Measurements from ENCODE around the gene CACNA1G. TPM values are rescaled to one million over a fixed set of nuclear protein-coding genes. Genes with fewer than 3 reads are reported as not detected.

Gene CACNA1G
- total and polyA plus RNA-seq, 9 donors = 4.6 to 16.3 (median 8.3) TPM

DNA sequence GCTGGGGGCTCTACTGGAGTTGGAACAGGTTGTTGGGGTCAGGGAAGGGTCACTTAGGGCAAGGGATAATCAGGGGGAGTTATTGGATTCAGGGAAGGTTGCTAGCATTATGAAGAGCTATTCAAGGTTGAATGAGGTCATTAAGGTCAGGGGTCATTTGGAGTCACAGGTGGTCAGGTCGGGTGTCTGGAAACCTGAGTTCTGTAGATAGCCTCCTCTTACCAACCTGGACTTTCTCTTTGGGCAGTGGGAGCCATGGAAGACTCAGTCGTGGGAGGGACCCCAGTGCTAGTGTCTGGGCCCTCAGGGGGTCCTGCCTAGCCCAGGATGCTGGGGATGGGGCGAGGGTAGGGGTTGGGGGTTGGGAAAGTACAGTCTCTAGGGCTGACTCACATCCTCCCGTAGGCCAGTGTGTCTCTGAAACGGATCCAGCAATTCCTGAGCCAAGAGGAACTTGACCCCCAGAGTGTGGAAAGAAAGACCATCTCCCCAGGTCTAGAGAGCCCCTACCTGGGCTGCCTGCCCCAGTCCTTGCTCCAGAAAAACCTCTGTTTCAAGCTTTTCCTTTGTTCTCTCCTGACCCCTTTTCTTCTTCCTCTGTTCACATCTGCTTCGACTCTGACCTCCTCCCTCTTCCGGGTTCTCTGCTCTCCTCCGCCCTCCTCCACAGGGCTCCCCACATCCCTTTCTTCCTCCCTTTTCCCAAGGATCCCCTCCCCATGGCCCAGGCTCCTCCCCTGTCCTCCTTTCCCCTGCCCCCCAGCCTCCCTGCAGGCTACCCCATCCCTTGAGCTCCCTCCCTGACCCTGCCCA lies 107.7 kb downstream of the CACNA1G start:
- Histone ChIP-seq H3K9me3 (replicated peaks; ENCODE audit: control insufficient read depth, low read depth, low read length) (no peaks in the 10 kb centered on the region), H3K36me3 (ENCODE audit: control insufficient read depth, insufficient read depth, low read length) (no peaks in the 10 kb centered on the region), H3K4me3 (ENCODE audit: low read length) (no peak overlapping the region), H3K27ac (ENCODE audit: low read length) (no peak overlapping the region), H3K4me1 (ENCODE audit: control insufficient read depth, insufficient read depth, low read length) (no peaks in the 10 kb centered on the region), H3K27me3 (ENCODE audit: control insufficient read depth, insufficient read depth, low read length) (no peaks in the 10 kb centered on the region)
- WGBS (ENCODE audit: insufficient coverage) = 18% methylated on average over 5 of the region's 8 CpGs
- DNase-seq = no peak

DNA sequence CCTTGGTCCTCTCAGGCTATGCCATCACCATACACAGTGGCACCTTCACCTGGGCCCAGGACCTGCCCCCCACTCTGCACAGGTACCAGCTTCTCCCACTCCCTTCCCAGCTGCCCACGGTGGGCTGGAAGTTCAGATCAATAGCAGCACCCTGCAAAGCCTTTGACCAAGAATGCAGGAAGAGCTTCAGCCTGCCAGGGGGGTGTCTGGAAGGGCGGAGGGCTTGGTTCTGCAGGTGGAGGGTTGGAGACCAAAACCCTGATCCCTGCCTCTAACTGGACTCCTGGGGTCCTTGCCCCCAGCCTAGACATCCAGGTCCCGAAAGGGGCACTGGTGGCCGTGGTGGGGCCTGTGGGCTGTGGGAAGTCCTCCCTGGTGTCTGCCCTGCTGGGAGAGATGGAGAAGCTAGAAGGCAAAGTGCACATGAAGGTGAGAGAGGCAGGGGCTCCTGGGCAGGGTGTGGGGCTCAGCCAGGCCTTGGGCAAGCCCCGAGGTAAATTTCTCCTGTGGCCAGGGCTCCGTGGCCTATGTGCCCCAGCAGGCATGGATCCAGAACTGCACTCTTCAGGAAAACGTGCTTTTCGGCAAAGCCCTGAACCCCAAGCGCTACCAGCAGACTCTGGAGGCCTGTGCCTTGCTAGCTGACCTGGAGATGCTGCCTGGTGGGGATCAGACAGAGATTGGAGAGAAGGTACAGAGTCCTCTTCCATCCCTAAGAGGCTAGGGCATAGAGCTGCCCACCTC lies 108.5 kb downstream of the CACNA1G start:
- no peaks in the 10 kb centered on the region for H3K9me3 ChIP-seq (replicated peaks; ENCODE audit: control insufficient read depth, low read depth, low read length)
- no peaks in the 10 kb centered on the region for H3K36me3 ChIP-seq (ENCODE audit: control insufficient read depth, insufficient read depth, low read length)
- H3K4me3 ChIP-seq (ENCODE audit: low read length) = no peak overlapping the region
- no peak overlapping the region for H3K27ac ChIP-seq (ENCODE audit: low read length)
- no peak for DNase-seq
- H3K27me3 ChIP-seq (ENCODE audit: control insufficient read depth, insufficient read depth, low read length) = no peaks in the 10 kb centered on the region
- WGBS (ENCODE audit: insufficient coverage) = 80% methylated on average over 8 of the region's 9 CpGs
- no peaks in the 10 kb centered on the region for H3K4me1 ChIP-seq (ENCODE audit: control insufficient read depth, insufficient read depth, low read length)

DNA sequence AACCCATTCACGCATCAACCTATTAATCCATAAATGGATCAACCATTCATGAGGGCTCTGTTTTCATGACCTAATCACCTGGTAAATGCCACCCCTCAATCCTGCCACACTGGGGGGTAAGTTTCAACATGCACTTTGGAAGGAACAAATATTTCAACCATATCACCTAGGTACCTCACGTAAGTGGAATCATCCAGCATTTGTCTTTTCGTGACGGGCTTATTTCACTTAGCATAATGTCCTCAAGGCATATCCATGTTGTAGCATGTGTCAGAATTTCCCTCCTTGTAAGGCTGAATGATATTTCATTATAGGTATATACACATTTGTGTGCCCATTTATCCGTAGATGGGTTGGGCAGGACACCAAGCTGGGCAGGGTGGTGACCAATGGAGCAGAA lies 111.6 kb downstream of the CACNA1G start:
- no peaks in the 10 kb centered on the region for H3K27me3 ChIP-seq (ENCODE audit: control insufficient read depth, insufficient read depth, low read length)
- H3K4me3 ChIP-seq (ENCODE audit: low read length) = no peak overlapping the region
- DNase-seq = no peak
- H3K4me1 ChIP-seq (ENCODE audit: control insufficient read depth, insufficient read depth, low read length) = no peaks in the 10 kb centered on the region
- WGBS (ENCODE audit: insufficient coverage) = 78% methylated on average over 1 of the region's 5 CpGs
- no peak overlapping the region for H3K27ac ChIP-seq (ENCODE audit: low read length)
- H3K36me3 ChIP-seq (ENCODE audit: control insufficient read depth, insufficient read depth, low read length) = no peaks in the 10 kb centered on the region
- H3K9me3 ChIP-seq (replicated peaks; ENCODE audit: control insufficient read depth, low read depth, low read length) = no peaks in the 10 kb centered on the region

DNA sequence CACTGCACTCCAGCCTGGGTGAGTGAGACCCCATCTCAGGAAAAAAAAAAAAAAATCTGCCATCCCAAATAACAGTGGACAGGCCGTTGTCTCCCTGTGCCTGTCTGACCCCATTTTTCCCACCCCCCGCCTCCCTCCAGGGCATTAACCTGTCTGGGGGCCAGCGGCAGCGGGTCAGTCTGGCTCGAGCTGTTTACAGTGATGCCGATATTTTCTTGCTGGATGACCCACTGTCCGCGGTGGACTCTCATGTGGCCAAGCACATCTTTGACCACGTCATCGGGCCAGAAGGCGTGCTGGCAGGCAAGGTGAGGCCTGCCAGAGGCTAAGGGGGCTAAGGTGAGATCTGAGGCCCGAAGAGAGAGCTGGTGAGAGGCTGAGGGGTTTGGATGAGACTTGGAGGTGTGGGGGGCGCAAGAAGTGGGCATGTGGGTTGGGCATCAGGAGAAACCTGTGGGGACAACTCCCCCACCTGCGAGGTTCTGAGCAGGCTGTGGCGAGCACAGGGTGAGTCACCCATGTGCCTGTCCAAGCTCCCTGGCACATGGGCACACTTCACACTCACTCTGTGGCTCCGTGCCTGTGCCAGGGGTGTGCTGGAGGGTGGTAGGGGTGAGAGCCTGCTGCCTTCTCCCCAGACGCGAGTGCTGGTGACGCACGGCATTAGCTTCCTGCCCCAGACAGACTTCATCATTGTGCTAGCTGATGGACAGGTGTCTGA lies 112.5 kb downstream of the CACNA1G start:
- 85% methylated on average over 16 of the region's 20 CpGs for WGBS (ENCODE audit: insufficient coverage)
- Histone ChIP-seq H3K27ac (ENCODE audit: low read length) (no peak overlapping the region), H3K27me3 (ENCODE audit: control insufficient read depth, insufficient read depth, low read length) (no peaks in the 10 kb centered on the region), H3K9me3 (replicated peaks; ENCODE audit: control insufficient read depth, low read depth, low read length) (no peaks in the 10 kb centered on the region), H3K4me3 (ENCODE audit: low read length) (no peak overlapping the region), H3K36me3 (ENCODE audit: control insufficient read depth, insufficient read depth, low read length) (no peaks in the 10 kb centered on the region), H3K4me1 (ENCODE audit: control insufficient read depth, insufficient read depth, low read length) (no peaks in the 10 kb centered on the region)
- DNase-seq = no peak

DNA sequence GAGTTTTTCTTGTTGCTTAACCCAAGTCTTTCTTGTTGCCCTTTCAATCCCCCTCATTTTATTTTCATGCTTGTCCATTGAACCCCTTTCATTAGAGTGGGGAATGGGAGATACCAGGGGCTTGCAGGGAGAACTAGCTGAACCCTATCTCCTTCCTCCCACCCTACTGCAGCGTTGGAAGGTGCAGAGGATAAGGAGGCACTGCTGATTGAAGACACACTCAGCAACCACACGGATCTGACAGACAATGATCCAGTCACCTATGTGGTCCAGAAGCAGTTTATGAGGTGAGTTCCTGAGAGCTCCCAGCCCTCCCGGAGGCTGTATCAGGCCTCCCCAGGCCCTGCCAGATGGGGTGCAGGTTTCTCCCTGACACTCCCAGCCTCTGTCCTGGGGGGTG lies 114.7 kb downstream of the CACNA1G start:
- H3K4me3 ChIP-seq (ENCODE audit: low read length) = no peak overlapping the region
- WGBS (ENCODE audit: insufficient coverage) = 53% methylated on average over 2 of the region's 3 CpGs
- no peaks in the 10 kb centered on the region for H3K36me3 ChIP-seq (ENCODE audit: control insufficient read depth, insufficient read depth, low read length)
- no peak overlapping the region for H3K27ac ChIP-seq (ENCODE audit: low read length)
- H3K4me1 ChIP-seq (ENCODE audit: control insufficient read depth, insufficient read depth, low read length) = no peaks in the 10 kb centered on the region
- no peaks in the 10 kb centered on the region for H3K9me3 ChIP-seq (replicated peaks; ENCODE audit: control insufficient read depth, low read depth, low read length)
- no peaks in the 10 kb centered on the region for H3K27me3 ChIP-seq (ENCODE audit: control insufficient read depth, insufficient read depth, low read length)
- no peak for DNase-seq

DNA sequence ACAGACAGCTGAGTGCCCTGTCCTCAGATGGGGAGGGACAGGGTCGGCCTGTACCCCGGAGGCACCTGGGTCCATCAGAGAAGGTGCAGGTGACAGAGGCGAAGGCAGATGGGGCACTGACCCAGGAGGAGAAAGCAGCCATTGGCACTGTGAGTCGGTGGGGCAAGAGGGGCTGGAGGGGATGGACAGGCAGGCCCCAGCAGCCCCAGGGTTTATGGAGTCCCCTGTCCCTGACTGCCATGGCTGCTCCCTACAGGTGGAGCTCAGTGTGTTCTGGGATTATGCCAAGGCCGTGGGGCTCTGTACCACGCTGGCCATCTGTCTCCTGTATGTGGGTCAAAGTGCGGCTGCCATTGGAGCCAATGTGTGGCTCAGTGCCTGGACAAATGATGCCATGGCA lies 115.1 kb downstream of the CACNA1G start:
- no peak for DNase-seq

DNA sequence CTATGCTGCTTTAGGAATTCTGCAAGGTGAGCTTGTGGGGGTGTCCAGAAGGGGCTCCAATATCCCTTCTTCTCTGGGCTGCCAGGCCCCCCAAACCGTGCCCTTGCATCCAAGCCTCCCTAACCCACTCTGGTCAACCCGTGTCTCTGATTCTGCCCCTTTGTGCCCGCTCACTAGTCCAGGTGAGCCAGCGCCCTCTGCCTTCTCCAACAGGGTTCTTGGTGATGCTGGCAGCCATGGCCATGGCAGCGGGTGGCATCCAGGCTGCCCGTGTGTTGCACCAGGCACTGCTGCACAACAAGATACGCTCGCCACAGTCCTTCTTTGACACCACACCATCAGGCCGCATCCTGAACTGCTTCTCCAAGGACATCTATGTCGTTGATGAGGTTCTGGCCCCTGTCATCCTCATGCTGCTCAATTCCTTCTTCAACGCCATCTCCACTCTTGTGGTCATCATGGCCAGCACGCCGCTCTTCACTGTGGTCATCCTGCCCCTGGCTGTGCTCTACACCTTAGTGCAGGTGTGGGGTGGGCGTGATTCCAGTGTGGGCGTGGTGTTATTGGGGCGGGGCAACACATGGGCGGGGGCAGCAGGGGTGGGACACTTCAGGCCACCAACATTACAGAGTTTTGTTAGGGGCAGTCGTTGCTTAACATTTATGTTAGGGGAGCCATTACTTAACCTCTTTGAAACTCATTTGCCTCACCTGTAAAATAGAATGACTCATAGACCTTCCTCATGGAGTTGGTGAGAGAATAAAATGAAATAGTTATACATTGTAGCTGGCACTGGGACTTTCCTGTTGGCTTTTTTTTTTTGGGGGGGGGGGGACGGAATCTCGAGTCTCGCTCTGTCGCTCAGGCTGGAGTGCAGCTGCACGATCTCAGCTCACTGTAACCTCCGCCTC lies 115.8 kb downstream of the CACNA1G start:
- Histone ChIP-seq H3K4me1 (ENCODE audit: control insufficient read depth, insufficient read depth, low read length) (peaks cover 3% of the 10 kb centered on the region), H3K9me3 (replicated peaks; ENCODE audit: control insufficient read depth, low read depth, low read length) (no peaks in the 10 kb centered on the region), H3K4me3 (ENCODE audit: low read length) (no peak overlapping the region), H3K27me3 (ENCODE audit: control insufficient read depth, insufficient read depth, low read length) (no peaks in the 10 kb centered on the region), H3K27ac (ENCODE audit: low read length) (no peak overlapping the region), H3K36me3 (ENCODE audit: control insufficient read depth, insufficient read depth, low read length) (no peaks in the 10 kb centered on the region)
- no peak for DNase-seq
- 94% methylated on average over 17 of the region's 24 CpGs for WGBS (ENCODE audit: insufficient coverage)

More for the DNA sequence above, 115.1 kb downstream of the CACNA1G start:
- Histone ChIP-seq H3K9me3 (replicated peaks; ENCODE audit: control insufficient read depth, low read depth, low read length) (no peaks in the 10 kb centered on the region), H3K4me3 (ENCODE audit: low read length) (no peak overlapping the region), H3K27me3 (ENCODE audit: control insufficient read depth, insufficient read depth, low read length) (no peaks in the 10 kb centered on the region), H3K4me1 (ENCODE audit: control insufficient read depth, insufficient read depth, low read length) (no peaks in the 10 kb centered on the region), H3K27ac (ENCODE audit: low read length) (no peak overlapping the region), H3K36me3 (ENCODE audit: control insufficient read depth, insufficient read depth, low read length) (no peaks in the 10 kb centered on the region)
- WGBS (ENCODE audit: insufficient coverage) = 83% methylated on average over 7 of the region's 7 CpGs

Other genes starting within 250 kb of the CACNA1G start
- 25.3 TPM for gene XYLT2, start 214.6 kb upstream of the CACNA1G start, total RNA-seq
- 10 to 100 TPM; 16.7 to 26.7 (median 22.5) TPM for gene XYLT2, start 214.6 kb upstream of the CACNA1G start, polyA plus RNA-seq (ENCODE audit: insufficient read depth in 1 of 8, insufficient read length in 8 of 8, low replicate concordance in 1 of 8)
- gene MRPL27, start 187.5 kb upstream of the CACNA1G start, total RNA-seq = 81.5 TPM
- 10 to 100 TPM; 52.4 to 67.0 (median 60.5) TPM for gene MRPL27, start 187.5 kb upstream of the CACNA1G start, polyA plus RNA-seq (ENCODE audit: insufficient read depth in 1 of 8, insufficient read length in 8 of 8, low replicate concordance in 1 of 8)
- gene EME1, start 187.5 kb upstream of the CACNA1G start, total RNA-seq = 4.3 TPM
- 1 to 10 TPM; 4.9 to 7.7 (median 5.4) TPM for gene EME1, start 187.5 kb upstream of the CACNA1G start, polyA plus RNA-seq (ENCODE audit: insufficient read depth in 1 of 8, insufficient read length in 8 of 8, low replicate concordance in 1 of 8)
- gene LRRC59, start 163.2 kb upstream of the CACNA1G start, total RNA-seq = 41.7 TPM
- 10 to 100 TPM; 48.4 to 84.2 (median 60.3) TPM for gene LRRC59, start 163.2 kb upstream of the CACNA1G start, polyA plus RNA-seq (ENCODE audit: insufficient read depth in 1 of 8, insufficient read length in 8 of 8, low replicate concordance in 1 of 8)
- gene ACSF2, start 134.5 kb upstream of the CACNA1G start, total RNA-seq = 62.4 TPM
- gene ACSF2, start 134.5 kb upstream of the CACNA1G start, polyA plus RNA-seq (ENCODE audit: insufficient read depth in 1 of 8, insufficient read length in 8 of 8, low replicate concordance in 1 of 8) = 10 to 100 TPM; 60.4 to 81.6 (median 66.8) TPM
- 2.4 TPM for gene CHAD, start 91.8 kb upstream of the CACNA1G start, total RNA-seq
- gene CHAD, start 91.8 kb upstream of the CACNA1G start, polyA plus RNA-seq (ENCODE audit: insufficient read depth in 1 of 8, insufficient read length in 8 of 8, low replicate concordance in 1 of 8) = 10 to 100 TPM in 1 of 8 donors, 1 to 10 TPM in 7; 4.4 to 13.5 (median 5.3) TPM
- 23.9 TPM for gene RSAD1, start 81.9 kb upstream of the CACNA1G start, total RNA-seq
- gene RSAD1, start 81.9 kb upstream of the CACNA1G start, polyA plus RNA-seq (ENCODE audit: insufficient read depth in 1 of 8, insufficient read length in 8 of 8, low replicate concordance in 1 of 8) = 10 to 100 TPM; 29.6 to 42.0 (median 36.0) TPM
- 0.66 TPM for gene MYCBPAP, start 52.3 kb upstream of the CACNA1G start, total RNA-seq
- 1 to 10 TPM in 3 of 8 donors, under 1 TPM in 5; 0.67 to 2.3 (median 0.88) TPM for gene MYCBPAP, start 52.3 kb upstream of the CACNA1G start, polyA plus RNA-seq (ENCODE audit: insufficient read depth in 1 of 8, insufficient read length in 8 of 8, low replicate concordance in 1 of 8)
- 0.18 TPM for gene EPN3, start 28.0 kb upstream of the CACNA1G start, total RNA-seq
- 1 to 10 TPM in 5 of 8 donors, under 1 TPM in 3; 0.67 to 3.0 (median 1.1) TPM for gene EPN3, start 28.0 kb upstream of the CACNA1G start, polyA plus RNA-seq (ENCODE audit: insufficient read depth in 1 of 8, insufficient read length in 8 of 8, low replicate concordance in 1 of 8)
- 27.1 TPM for gene SPATA20, start 13.5 kb upstream of the CACNA1G start, total RNA-seq
- gene SPATA20, start 13.5 kb upstream of the CACNA1G start, polyA plus RNA-seq (ENCODE audit: insufficient read depth in 1 of 8, insufficient read length in 8 of 8, low replicate concordance in 1 of 8) = 10 to 100 TPM; 24.4 to 37.6 (median 33.3) TPM
- gene ABCC3, start 74.2 kb downstream of the CACNA1G start, total RNA-seq = 0.27 TPM
- 1 to 10 TPM in 3 of 8 donors, under 1 TPM in 5; 0.24 to 8.0 (median 0.44) TPM for gene ABCC3, start 74.2 kb downstream of the CACNA1G start, polyA plus RNA-seq (ENCODE audit: insufficient read depth in 1 of 8, insufficient read length in 8 of 8, low replicate concordance in 1 of 8)
- 31.8 TPM for gene ANKRD40, start 147.2 kb downstream of the CACNA1G start, total RNA-seq
- gene ANKRD40, start 147.2 kb downstream of the CACNA1G start, polyA plus RNA-seq (ENCODE audit: insufficient read depth in 1 of 8, insufficient read length in 8 of 8, low replicate concordance in 1 of 8) = 10 to 100 TPM; 33.2 to 43.2 (median 37.3) TPM
- gene LUC7L3, start 158.9 kb downstream of the CACNA1G start, total RNA-seq = 76.3 TPM
- gene LUC7L3, start 158.9 kb downstream of the CACNA1G start, polyA plus RNA-seq (ENCODE audit: insufficient read depth in 1 of 8, insufficient read length in 8 of 8, low replicate concordance in 1 of 8) = 100 to 1,000 TPM; 247 to 302 (median 260) TPM
- not detected for gene ANKRD40CL, start 206.8 kb downstream of the CACNA1G start, total RNA-seq
- under 1 TPM in 5 of 8 donors, not detected in 3; 0.21 to 0.56 (median 0.23) TPM for gene ANKRD40CL, start 206.8 kb downstream of the CACNA1G start, polyA plus RNA-seq (ENCODE audit: insufficient read depth in 1 of 8, insufficient read length in 8 of 8, low replicate concordance in 1 of 8)

Measured in muscle of leg (tissue), 11 donors.